Pancreas (tissue), 10 donors: ENCODE measurements around the gene GPC1. TPM values are rescaled to one million over a fixed set of nuclear protein-coding genes. Genes with fewer than 3 reads are reported as not detected.

Source experiments
- ATAC-seq, 4 donors: fragments of 200-7000 bp; cut with Tn5 transposase; one replicate each; pipeline versions ENCODE4 v1.8.0 to v1.9.1; 2020; ENCODE audit warnings: mild to moderate bottlenecking in 4 of 4, moderate library complexity in 4 of 4
- DNase-seq, 6 donors: peaks; one replicate each; pipeline ENCODE4 v3.0.0-alpha.2; 2020
- FAIRE-seq: peaks from 2 replicates; lab custom pipeline; 2012; peaks lifted over from hg19 to GRCh38; lab: Jason Lieb, UNC
- H3K27ac ChIP-seq, 4 donors: fragments of 200-600 bp; sonication (generic); 1 replicate in 3 of 4; 2 replicates in 1 of 4; pipeline versions ENCODE4 v1.5.0 to v1.8.0; 2020
- H3K27me3 ChIP-seq, 4 donors: fragments of 200-600 bp; one replicate each; pipeline ENCODE4 v1.8.0; 2021
- H3K36me3 ChIP-seq, 3 donors: fragments of 200-600 bp; sonication (generic) in 1 of 3; one replicate each; pipeline versions ENCODE4 v1.5.0 to v1.8.0; 2020 to 2021
- H3K4me1 ChIP-seq, 3 donors: fragments of 200-600 bp; one replicate each; pipeline ENCODE4 v1.8.0; 2021
- H3K4me3 ChIP-seq, 4 donors: fragments of 200-600 bp; sonication (generic) in 2 of 4; one replicate each; pipeline versions ENCODE4 v1.5.0 to v1.8.0; 2020 to 2021
- H3K9me3 ChIP-seq, 4 donors: fragments of 200-600 bp; one replicate each; pipeline ENCODE4 v1.8.0; 2021
- WGBS, 2 donors: extraction: QIAGEN DNeasy Blood & Tissue Kit; methylation state at CpG; one replicate each; pipeline ENCODE4 v1.1.7; 2013; 5-methylcytosine and 5-hydroxymethylcytosine counted together
- intact Hi-C, 3 donors: fragments of 100-400 bp; cut with DNase I; formaldehyde crosslinking; loops; one replicate each; pipeline versions ENCODE4 v1.11.1 to v1.14.2; 2022
- polyA plus RNA-seq, 2 donors: library from polyadenylated mRNA; stranded (reverse); fragments of 200-250 nt; gene quantifications; one replicate each; pipeline ENCODE4 v1.2.3, GENCODE V29; 2013
- total RNA-seq, 6 donors: library from RNA; stranded (reverse); fragmentation: NEBNext Ultra II Directional in 4 of 6; extraction: Animal tissue kit (Norgen Biotek cat#: 25700) in 4 of 6; gene quantifications; one replicate each; pipeline versions ENCODE4 v1.2.1 to v1.2.4, GENCODE V29; 2021 to 2023
- TF ChIP-seq, protein P1 (sequence below), 4 donors: fragments of 200-600 bp; sonication (generic) in 3 of 4; IDR thresholded peaks; one replicate each; pipeline versions ENCODE4 v1.5.0 to v1.8.0; 2021; ENCODE audit warnings: antibody characterized with exemption in 4 of 4
- donor health status: healthy with polysubstance abuse.
- donor health status: DM: no; HTN: no; CAD: no; lungs with moderate emphysema.
- donor health status: DM: no; HTN: no; CAD: no.
- donor health status: control.
- donor health status: control.
- donor health status: Bipolar disorder and iron deficiency.
- donor health status: DM: yes; HTN: yes; CAD: no.
- donor health status: DM: no; HTN: no; CAD: no.
- donor health status: DM: no; HTN: no; CAD: no.
- donor health status: DM: yes; HTN: yes; CAD: no.

The GPC1 gene
- total and polyA plus RNA-seq, 8 donors = 11.7 to 37.6 (median 18.0) TPM

DNA sequence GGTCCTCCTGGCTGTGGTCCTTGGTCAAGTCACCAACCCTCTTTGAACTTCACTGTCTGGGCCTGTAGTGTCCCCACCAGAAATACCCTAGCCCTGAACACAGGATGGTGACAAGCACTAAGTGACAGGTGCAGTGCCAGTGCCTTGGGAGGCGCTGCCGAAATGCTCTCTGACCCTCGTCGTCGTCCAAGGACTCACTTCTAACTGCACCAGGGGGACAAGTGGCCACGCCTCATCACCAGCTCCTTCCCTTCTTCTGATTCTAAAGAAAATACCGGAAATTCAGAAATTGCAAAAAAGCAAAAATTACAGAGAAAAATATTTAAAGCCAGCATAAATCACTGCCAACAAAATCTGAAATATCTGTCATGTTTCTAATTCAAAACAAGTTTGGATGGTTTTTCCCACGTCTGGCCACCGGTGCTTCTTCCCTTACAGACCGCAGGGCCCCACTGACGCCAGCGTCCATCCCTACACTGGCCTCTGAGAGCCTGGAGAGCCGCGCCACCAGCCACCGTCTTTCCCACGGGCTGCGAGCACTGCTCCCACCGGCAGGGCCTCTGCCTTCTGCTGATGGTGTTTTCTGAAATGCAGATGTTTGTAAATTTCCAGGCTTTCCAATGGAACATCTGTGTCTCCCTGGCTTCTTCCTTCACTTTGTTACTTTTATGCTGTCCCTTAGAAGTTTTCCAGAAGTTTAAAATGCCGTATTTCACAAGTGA lies 37.4 kb upstream of the GPC1 start:
- no peak for FAIRE-seq

DNA sequence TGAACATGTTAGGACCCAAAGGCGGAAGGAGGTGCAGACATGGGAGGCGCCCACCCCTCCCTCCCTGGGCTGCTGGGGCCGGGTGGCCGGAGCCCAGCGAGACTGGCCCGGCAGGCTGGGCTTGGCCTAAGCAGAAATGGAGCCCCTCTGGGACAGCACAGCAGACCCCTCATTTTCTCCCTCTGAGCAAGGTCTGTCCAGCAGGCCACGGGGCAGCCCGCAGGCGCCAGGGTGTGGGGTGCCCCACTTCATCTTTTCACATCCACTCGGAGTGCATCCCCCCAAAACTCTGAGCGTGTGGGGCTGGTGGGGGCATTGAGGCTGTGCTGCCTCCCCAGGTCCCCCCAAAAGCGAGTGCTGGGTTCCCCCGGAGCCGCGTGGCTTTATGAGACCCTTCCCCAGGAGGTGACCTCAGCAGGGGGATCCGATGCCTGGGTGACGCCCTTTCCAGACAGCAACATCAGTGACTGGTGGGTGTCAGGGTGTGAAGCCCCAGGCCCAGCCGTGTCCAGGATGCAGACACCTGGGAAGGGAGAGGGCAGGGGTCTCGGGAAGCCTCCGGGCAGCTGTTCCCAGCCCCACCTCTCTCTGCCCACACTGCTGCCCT lies 36.7 kb upstream of the GPC1 start:
- FAIRE-seq (no peak), DNase-seq (peak in 2 of 6 donors; percentile 7 to 42), ATAC-seq (no peak)
- WGBS, 2 donors = 81 to 89% methylated on average over 20 of the region's 20 CpGs
- Histone ChIP-seq H3K4me3 (no peak overlapping the region), H3K4me1 (no peaks in the 10 kb centered on the region), H3K27ac (no peak overlapping the region), H3K9me3 (no peaks in the 10 kb centered on the region), H3K27me3 (no peaks in the 10 kb centered on the region), H3K36me3 (no peaks in the 10 kb centered on the region)
- TF ChIP-seq, protein P1, sequence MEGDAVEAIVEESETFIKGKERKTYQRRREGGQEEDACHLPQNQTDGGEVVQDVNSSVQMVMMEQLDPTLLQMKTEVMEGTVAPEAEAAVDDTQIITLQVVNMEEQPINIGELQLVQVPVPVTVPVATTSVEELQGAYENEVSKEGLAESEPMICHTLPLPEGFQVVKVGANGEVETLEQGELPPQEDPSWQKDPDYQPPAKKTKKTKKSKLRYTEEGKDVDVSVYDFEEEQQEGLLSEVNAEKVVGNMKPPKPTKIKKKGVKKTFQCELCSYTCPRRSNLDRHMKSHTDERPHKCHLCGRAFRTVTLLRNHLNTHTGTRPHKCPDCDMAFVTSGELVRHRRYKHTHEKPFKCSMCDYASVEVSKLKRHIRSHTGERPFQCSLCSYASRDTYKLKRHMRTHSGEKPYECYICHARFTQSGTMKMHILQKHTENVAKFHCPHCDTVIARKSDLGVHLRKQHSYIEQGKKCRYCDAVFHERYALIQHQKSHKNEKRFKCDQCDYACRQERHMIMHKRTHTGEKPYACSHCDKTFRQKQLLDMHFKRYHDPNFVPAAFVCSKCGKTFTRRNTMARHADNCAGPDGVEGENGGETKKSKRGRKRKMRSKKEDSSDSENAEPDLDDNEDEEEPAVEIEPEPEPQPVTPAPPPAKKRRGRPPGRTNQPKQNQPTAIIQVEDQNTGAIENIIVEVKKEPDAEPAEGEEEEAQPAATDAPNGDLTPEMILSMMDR (IDR thresholded peaks at IDR 0.05) = no peak
- intact Hi-C loops = no loop called here

More for the DNA sequence above, 37.4 kb upstream of the GPC1 start:
- no peaks in the 10 kb centered on the region for H3K36me3 ChIP-seq
- H3K4me3 ChIP-seq = no peak overlapping the region
- no peaks in the 10 kb centered on the region for H3K27me3 ChIP-seq
- intact Hi-C loops = no loop called here
- no peak overlapping the region for H3K27ac ChIP-seq
- no peaks in the 10 kb centered on the region for H3K9me3 ChIP-seq
- TF ChIP-seq, protein P1 (IDR thresholded peaks at IDR 0.05) = no peak
- peak in 2 of 6 donors; percentile 7 to 10 for DNase-seq
- ATAC-seq = no peak
- no peaks in the 10 kb centered on the region for H3K4me1 ChIP-seq
- 77 to 84% methylated on average over 19 of the region's 19 CpGs for WGBS, 2 donors

DNA sequence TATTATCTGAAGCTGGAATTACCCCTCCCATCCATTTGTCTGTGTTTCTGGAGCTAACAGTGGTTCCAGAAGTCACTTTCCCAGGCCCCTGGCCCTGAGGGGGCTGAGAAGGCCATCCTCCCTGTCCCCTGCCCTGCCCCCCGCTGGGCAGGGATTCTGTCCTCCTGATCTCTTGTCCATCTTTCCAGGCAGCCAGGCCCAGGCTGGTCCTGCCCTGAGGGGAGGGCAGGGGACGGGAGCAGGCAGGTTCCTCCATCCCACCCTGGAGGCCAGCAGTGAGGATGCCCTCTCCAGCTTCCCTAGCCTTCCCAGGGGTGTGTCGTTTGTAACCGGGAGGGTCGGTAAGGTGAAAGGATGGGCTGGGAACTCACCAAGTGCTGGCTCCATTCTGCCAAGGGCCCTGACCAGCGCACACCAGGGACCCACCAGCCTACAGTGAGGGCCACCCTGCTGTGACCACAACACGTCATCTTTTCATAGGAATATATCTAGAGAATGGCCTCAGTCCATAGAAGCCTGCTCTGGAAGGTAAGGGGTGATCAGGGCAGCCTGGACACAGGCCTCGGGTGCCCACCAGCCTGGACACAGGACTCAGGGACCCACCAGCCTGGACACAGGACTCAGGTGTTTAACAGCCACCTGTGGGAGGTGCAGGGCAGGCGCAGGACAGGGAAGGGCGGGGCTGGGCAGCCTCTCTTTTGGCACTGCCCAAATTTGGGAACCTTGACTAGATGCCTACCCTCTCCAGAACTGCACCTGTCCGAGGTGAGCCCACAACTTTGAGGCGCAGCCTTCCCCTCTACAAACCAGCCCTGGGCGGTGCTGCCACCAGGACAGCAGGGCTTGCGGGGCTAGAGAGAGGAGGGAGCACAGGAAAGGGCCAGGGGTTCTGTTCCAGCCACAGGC lies 35.8 kb upstream of the GPC1 start:
- no peaks in the 10 kb centered on the region for H3K9me3 ChIP-seq
- no peak overlapping the region for H3K4me3 ChIP-seq
- no peaks in the 10 kb centered on the region for H3K4me1 ChIP-seq
- WGBS, 2 donors = 83 to 84% methylated on average over 14 of the region's 14 CpGs
- no peaks in the 10 kb centered on the region for H3K36me3 ChIP-seq
- FAIRE-seq (no peak), ATAC-seq (no peak), DNase-seq (peak in 3 of 6 donors; percentile 8 to 54 (median 36))
- no peak overlapping the region for H3K27ac ChIP-seq
- TF ChIP-seq, protein P1 (IDR thresholded peaks at IDR 0.05) = no peak
- no peaks in the 10 kb centered on the region for H3K27me3 ChIP-seq
- intact Hi-C loops = no loop called here

DNA sequence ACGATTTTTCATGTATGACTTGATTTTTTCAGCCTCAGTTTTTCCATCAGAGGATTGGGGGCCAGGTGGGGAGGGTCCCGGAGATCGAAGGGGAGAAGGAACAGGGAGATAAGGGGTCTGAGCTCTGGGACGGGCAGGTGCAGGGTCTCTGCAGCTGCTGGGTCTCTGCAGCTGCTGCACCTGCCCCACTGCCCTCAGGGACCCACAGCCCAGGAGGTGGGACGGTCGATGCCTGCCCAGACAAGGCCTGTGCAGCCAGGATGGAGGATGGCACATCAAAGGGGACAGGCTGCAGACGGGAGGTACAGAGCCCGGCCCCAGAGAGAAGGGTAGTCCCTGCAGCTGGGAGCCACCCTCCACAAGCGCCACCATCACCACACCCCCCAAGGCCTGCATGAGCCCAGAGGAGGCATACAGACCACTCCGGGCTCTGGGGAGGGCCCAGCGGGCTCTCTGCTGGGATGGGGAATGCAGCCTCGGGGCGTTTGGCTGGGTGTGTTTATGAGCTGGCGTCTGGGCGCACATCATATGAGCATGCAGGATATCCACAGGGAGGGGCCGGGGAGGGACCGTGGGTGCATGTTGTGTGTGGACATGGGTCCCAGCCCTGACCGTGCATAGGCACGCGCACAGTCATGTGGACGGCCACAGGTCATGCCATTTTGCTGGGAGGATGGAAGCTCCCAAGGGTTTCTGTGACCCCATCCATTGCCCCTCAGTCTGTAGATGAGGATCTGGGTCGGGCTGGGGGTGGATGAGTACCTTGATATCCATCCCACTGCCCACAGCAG lies 34.9 kb upstream of the GPC1 start:
- Histone ChIP-seq H3K4me1 (no peaks in the 10 kb centered on the region), H3K36me3 (no peaks in the 10 kb centered on the region), H3K4me3 (no peak overlapping the region), H3K27me3 (no peaks in the 10 kb centered on the region), H3K27ac (no peak overlapping the region), H3K9me3 (no peaks in the 10 kb centered on the region)
- ATAC-seq (no peak), FAIRE-seq (no peak), DNase-seq (peak in 2 of 6 donors; percentile 46 to 54)
- intact Hi-C loops = no loop called here
- TF ChIP-seq, protein P1 (IDR thresholded peaks at IDR 0.05) = no peak
- WGBS, 2 donors = 73 to 82% methylated on average over 22 of the region's 22 CpGs
